ENCODE data around the gene MRPL10.
"Not testable (repeated sequence)": the region's sequence is repeated elsewhere in the genome, so short reads cannot be mapped to it uniquely, and the experiment has no call there.

Gene MRPL10

DNA sequence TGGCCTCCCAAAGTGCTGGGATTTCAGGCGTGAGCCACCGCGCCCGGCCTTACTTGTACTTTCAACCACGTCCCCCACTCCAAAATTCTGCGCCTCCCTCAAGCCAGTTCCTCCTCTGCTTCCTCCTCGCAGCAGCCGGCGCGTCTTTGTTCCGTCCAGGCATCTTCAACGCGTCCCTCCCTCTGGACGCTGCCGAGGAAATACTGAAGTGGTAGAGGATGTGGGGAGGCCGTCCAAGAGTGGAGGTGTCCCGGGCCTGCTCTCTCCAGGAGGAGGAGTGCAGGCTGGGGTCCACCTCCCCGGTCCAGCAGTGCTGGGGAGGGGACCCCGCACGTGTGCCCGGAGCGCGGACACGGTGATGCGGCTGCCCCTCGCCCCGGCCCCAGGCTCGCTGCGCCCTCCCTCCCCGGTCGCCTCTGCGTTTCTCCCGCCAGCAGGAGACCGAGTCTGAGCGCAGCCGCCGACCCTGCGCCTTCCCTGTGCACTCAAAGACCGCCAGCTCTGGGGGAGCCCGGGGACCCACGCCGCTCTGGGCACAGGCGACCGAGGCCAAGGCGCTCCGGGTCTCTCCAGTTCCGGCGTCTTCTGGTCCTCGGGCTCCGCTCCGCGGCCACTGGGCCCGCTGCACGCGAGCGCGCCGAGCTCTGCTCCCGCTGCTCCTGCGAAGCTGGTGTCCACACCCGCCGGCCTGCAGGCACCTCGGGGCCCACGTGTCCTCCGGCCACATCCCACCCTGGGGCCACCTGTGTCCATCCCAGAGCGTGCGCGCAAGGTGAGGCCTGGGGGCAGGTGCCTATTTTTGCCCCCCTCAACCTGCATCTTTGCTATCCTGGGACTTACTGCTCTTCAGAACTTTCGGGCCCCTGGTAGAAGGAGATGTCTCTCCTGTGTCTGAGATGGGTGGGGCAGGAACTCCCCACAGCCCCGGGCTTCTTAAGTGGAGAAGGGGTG, 41.5 kb downstream of the MRPL10 start:
- DNase-seq = peak; percentile 95

DNA sequence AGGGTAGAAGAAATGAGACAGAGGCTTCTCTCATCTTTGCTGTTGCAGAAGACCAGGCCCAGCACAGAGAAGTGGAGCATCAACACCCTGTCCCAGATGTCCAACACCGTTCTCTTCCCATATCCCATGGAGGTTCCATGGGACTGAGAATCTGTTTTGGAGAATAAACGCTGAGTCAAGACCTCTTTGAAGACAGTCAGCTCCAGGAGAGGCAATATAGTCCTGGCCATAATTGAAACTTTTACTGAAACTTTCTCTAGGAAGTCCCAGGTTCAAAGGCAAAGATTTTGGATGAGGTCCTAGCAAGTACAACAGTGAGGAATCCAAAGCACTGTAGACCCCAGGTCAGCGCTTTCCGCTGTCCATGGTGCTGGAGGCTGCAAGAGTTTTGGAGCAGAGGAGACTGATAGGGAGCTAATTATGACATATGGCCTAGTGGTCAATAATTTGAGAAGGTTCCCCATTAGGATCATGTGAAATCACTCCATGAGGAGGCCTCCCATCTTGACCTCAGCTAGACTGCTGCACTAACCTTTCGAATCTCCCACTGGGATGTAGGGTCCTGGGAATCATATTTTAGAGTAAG, 45.7 kb downstream of the MRPL10 start:
- DNase-seq = no peak

DNA sequence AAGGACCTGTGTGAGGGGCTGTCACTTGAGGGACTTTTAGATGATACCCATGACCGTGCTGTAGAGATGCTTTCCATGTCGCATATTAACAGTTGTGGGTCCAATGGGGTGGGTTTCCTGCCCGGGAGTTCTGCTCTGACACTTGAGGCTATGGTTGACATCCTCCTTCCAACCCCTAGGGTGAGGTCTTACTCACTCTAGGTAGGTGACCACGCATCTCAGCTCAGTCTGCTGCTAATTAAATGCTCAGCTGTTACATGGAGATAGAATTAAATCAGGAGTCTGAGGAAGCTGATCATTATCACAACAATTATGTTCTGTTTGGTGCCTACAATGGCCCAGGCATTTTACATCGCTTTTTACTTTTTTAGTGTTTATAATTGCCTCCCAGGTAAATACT, 49.9 kb downstream of the MRPL10 start:
- no peak for DNase-seq

DNA sequence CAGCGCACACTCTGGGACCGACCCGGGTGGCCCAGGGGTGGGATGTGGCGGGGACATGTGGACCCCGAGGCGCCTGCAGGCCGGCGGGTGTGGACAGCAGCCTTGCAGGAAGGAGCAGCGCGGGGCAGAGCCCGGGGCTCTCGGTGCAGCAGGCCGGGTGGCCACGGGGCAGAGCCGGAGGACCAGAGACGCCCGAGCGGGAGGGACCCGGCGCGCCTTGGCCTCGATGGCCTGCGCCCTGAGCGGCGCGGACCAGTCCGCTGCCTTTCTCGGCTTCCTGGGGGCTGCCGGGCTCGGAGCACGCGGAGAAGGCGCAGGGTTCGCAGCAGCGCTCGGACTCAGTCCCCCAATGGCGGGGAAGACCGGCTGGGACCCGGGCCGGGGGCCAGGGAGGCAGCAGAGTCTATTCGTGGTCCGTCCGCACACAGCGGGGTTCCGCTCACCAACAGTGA, 53.1 kb downstream of the MRPL10 start:
- DNase-seq = no peak

DNA sequence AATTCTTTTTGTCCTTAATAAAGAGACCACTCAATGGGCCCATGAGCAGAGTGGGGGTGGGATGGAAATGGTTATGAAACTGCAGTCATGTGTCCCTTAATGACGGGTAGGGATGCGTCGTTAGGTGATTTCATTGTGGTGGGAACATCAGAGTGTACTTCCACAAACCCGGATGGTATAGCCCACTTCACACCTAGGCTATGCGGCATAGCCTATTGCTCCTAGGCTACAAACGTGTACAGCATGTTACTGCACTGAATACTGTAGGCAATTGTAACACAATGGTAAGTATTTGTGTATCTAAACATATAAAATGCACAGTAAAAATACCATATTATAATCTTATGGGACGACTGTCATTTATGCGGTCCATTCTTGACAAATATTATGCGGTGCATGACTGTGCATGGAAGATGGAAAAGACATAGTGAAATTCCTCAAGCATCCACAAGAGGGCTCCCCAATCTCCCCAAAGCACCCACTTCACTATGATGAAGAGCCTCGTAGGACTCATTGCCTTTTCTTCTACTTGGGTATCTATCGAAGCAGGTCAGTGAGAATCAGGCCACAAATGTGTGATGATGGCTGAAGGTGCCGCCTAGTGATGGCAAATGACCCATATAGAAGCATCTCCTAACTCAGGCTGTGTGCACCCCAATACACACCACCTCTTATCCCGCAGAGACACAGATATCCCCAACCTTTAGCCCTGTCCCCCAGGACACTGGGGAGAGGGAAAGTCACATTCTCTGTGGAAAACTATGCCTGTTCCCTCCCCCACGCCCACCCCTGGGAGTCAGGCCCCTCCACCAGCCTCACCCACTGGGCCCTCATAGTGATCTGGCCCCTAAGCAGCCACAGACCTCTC, 54.8 kb downstream of the MRPL10 start:
- peak; percentile 86 for DNase-seq

DNA sequence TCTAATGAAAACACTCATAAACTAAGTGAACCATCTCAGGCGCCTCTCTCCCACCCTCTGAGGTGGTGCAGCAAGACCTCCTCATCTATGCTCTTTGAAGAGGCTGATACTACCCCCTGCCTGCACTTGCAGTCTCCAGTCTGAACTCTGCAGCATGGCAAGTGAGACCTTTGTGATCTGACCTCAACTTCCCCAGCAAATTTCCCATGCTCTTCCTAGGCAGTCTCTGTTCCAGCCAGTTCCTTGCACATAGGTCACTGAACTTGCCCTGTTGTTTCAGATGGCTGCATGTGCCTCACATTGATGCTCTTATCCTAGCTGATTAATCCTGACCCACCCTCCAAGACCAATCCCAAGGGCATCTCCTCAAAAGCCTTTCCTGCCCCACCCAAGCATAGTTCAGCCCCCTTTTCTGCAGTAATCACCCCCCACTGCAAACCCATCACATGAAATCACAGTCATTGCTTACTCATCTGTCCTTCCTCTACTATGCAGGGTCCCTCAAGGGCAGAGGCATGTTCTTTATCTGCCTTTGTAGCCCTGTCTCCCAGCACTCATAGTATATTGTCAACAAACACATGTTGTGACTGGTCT, 56.3 kb downstream of the MRPL10 start:
- DNase-seq = no peak

DNA sequence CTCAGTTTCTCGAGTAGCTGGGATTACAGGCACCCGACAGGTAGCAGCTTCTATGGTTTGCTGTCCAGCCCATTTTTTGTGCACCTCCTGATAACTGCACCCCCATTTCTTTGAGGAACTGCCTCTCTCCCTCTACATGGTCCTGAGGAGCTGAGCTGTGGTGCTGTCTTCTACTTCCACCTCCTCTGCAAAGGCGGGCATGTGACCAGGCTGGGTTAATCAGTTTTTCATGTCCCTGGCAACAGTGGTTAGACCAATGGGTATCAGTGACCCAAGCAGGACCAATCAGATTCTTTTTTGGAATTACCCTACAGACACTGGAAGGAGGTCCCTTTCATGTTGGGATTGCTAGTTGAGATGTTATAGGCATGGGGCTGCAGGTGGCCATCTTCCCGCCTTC, 57.0 kb downstream of the MRPL10 start:
- no peak for DNase-seq

DNA sequence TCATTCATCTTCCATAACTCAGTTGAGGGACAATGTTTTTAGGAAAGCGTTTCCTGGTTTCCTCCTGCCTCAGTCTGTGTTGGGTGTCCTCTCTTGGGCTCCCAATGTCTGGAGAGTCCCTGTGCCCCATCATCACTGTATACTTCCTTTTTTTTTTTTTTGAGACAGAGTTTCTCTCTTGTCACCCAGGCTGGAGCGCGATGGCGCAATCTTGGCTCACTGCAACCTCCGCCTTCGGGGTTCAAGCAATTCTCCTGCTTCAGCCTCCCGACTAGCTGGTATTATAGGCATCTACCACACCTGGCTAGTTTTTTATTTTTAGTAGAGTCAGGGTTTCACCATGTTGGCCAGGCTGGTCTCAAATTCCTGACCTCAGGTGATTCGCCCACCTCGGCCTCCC, 57.7 kb downstream of the MRPL10 start:
- not testable (repeated sequence) for DNase-seq
